HG03460 (cell line): ENCODE results near the gene SDC3.
"Not testable (repeated sequence)": the region's sequence is repeated elsewhere in the genome, so short reads cannot be mapped to it uniquely, and the experiment has no call there.

Experiments
- ATAC-seq: cut with Tn5 transposase; IDR thresholded peaks from one replicate; pipeline ENCODE4 v1.9.1; 2021; ENCODE audit not compliant: unreplicated experiment

The SDC3 gene

GRCh38 chr1:30877205-30877912, 31.2 kb downstream of the SDC3 start:
- ATAC-seq: no peak

GRCh38 chr1:30876451-30877204, 31.9 kb downstream of the SDC3 start:
- no peak for ATAC-seq

GRCh38 chr1:30875916-30876315, 32.6 kb downstream of the SDC3 start:
- ATAC-seq: no peak

- ATAC-seq: no peak
Observed at GRCh38 chr1:30875197-30875596, 33.4 kb downstream of the SDC3 start.

- ATAC-seq: no peak
Observed at GRCh38 chr1:30874176-30874575, 34.4 kb downstream of the SDC3 start.

- no peak for ATAC-seq
Observed at GRCh38 chr1:30872948-30873263, 35.7 kb downstream of the SDC3 start.

GRCh38 chr1:30872033-30872947, 36.3 kb downstream of the SDC3 start:
- ATAC-seq: no peak

GRCh38 chr1:30871276-30871871, 37.2 kb downstream of the SDC3 start:
- no peak for ATAC-seq

GRCh38 chr1:30870656-30871055, 37.9 kb downstream of the SDC3 start:
- ATAC-seq: no peak

GRCh38 chr1:30870035-30870434, 38.5 kb downstream of the SDC3 start:
- ATAC-seq: no peak

GRCh38 chr1:30868833-30869435, 39.6 kb downstream of the SDC3 start:
- no peak for ATAC-seq

- ATAC-seq: not testable (repeated sequence)
Observed at GRCh38 chr1:30868057-30868456, 40.5 kb downstream of the SDC3 start.

- no peak for ATAC-seq
Observed at GRCh38 chr1:30867537-30867936, 41.0 kb downstream of the SDC3 start.

GRCh38 chr1:30866594-30866993, 42.0 kb downstream of the SDC3 start:
- ATAC-seq: no peak

GRCh38 chr1:30864681-30865080, 43.9 kb downstream of the SDC3 start:
- no peak for ATAC-seq

- ATAC-seq: no peak
Observed at GRCh38 chr1:30863858-30864604, 44.5 kb downstream of the SDC3 start.

- ATAC-seq: no peak
Observed at GRCh38 chr1:30860320-30860652, 48.3 kb downstream of the SDC3 start.

- no peak for ATAC-seq
Observed at GRCh38 chr1:30857964-30858363, 50.6 kb downstream of the SDC3 start.

GRCh38 chr1:30857062-30857461, 51.5 kb downstream of the SDC3 start:
- no peak for ATAC-seq

- ATAC-seq: no peak
Observed at GRCh38 chr1:30856260-30856790, 52.2 kb downstream of the SDC3 start.
